Gastroesophageal sphincter (tissue), 3 donors: ENCODE results near the gene DUSP21.

Source experiments
- POLR2A ChIP-seq, 2 donors: fragments of 450-650 bp; IDR thresholded peaks; one replicate each; pipeline ENCODE4 v1.6.1; 2017; ENCODE audit warnings: antibody characterized with exemption in 2 of 2, mild to moderate bottlenecking in 2 of 2, moderate library complexity in 1 of 2
- POLR2AphosphoS5 ChIP-seq: sonication (generic); formaldehyde crosslinking; IDR thresholded peaks from one replicate; pipeline ENCODE4 v1.6.1; 2017; ENCODE audit warnings: antibody characterized with exemption
- TF ChIP-seq, protein P1 (sequence below), 4 experiments: fragments of 200-600 bp in 2 of 4; fragments of 450-650 bp in 2 of 4; sonication (generic) in 1 of 4; IDR thresholded peaks; one replicate each; pipeline ENCODE4 v1.5.1; 2017 to 2019; ENCODE audit warnings: antibody characterized with exemption in 4 of 4, mild to moderate bottlenecking in 2 of 4, moderate library complexity in 2 of 4

DNA sequence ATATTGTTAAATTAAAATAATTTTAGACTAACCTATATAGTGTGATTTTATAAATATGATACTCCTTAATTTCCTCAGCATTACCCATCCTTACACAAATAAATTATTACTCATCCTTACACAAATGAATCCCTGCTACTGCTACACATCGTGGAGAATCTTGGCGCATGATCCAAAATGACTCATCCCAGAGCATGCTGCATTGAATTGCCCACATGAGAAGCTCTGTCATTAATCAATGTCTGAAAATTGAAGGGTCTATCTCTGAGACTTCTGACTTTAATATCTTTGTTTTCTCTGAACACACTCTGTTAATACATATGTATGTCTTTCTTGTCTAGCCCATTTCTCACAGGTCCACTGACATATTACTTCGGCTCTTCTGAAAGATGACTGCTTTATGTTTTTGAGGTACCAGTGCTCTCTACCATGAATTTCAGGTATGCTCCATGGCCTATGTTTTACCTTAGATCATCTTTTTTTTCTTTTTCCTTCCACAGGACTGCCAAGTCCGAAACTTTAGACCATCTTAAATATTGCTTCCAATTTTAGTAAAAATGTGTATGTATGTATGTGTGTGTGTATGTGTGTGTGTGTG, 15.7 kb upstream of the DUSP21 start:
- TF ChIP-seq, protein P1, sequence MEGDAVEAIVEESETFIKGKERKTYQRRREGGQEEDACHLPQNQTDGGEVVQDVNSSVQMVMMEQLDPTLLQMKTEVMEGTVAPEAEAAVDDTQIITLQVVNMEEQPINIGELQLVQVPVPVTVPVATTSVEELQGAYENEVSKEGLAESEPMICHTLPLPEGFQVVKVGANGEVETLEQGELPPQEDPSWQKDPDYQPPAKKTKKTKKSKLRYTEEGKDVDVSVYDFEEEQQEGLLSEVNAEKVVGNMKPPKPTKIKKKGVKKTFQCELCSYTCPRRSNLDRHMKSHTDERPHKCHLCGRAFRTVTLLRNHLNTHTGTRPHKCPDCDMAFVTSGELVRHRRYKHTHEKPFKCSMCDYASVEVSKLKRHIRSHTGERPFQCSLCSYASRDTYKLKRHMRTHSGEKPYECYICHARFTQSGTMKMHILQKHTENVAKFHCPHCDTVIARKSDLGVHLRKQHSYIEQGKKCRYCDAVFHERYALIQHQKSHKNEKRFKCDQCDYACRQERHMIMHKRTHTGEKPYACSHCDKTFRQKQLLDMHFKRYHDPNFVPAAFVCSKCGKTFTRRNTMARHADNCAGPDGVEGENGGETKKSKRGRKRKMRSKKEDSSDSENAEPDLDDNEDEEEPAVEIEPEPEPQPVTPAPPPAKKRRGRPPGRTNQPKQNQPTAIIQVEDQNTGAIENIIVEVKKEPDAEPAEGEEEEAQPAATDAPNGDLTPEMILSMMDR (IDR thresholded peaks at IDR 0.05), result no peak
- TF ChIP-seq POLR2A (IDR thresholded peaks at IDR 0.05), result no peak
- no peak for TF ChIP-seq POLR2AphosphoS5
